ENCODE results near the gene DMGDH.

The DMGDH gene

DNA sequence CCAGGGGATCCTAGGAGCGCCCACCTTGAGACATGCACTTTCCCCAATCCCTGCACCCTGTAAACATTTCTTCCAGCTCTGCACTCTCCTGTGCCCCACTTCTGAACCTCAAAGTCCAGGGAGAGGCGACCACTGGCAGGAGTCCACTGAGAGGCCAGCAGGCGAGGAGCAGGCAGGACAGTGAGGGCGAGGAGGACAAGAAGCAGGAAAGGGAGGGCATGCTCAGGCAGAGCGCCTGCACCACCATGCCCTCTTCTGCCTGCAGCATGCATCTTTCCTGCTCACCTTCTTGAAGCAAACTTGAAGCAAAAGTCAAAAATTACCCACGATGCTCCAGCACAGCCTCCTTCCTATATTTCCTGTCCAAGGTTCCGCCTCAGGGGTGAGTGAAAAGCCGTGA, 94.4 kb downstream of the DMGDH start:
- Histone ChIP-seq H3K9me3 (ENCODE audit: control insufficient read depth, insufficient read depth, low read length) (no peaks in the 10 kb centered on the region), H3K4me3 (ENCODE audit: low read length) (no peak overlapping the region), H3K27ac (ENCODE audit: low read length) (no peak overlapping the region), H3K27me3 (ENCODE audit: control insufficient read depth, insufficient read depth, low read length) (no peaks in the 10 kb centered on the region), H3K36me3 (ENCODE audit: control insufficient read depth, insufficient read depth, low read length) (no peaks in the 10 kb centered on the region), H3K4me1 (ENCODE audit: control insufficient read depth, insufficient read depth, low read length) (no peaks in the 10 kb centered on the region)
- no peak for DNase-seq (ENCODE audit: low read depth, low spot score)
- no CpG with 5 or more reads among the region's 8 CpGs for WGBS (ENCODE audit: insufficient coverage, insufficient read length)

DNA sequence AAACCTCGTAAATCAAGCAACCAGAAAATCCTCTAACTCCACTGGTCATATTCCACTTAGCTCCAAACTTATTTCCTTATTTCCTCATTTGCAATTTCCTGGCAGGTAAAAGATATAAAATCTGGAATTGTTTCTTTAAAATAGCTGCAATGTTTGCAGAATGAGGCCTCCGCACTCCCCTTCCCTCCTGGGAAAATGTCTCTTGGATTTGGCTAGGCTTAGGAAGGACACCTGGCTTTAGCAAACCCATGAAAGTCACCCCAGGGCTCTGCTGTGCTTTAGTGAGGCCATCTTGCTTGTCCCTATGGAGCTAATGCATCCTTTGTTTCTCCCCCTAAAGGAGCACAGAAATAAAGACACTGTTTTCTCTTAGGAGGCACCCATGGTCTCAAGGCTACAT, 94.9 kb downstream of the DMGDH start:
- no peak for DNase-seq (ENCODE audit: low read depth, low spot score)
- Histone ChIP-seq H3K4me3 (ENCODE audit: low read length) (no peak overlapping the region), H3K4me1 (ENCODE audit: control insufficient read depth, insufficient read depth, low read length) (no peaks in the 10 kb centered on the region), H3K27me3 (ENCODE audit: control insufficient read depth, insufficient read depth, low read length) (no peaks in the 10 kb centered on the region), H3K36me3 (ENCODE audit: control insufficient read depth, insufficient read depth, low read length) (no peaks in the 10 kb centered on the region), H3K27ac (ENCODE audit: low read length) (no peak overlapping the region), H3K9me3 (ENCODE audit: control insufficient read depth, insufficient read depth, low read length) (no peaks in the 10 kb centered on the region)
- no CpG with 5 or more reads among the region's 2 CpGs for WGBS (ENCODE audit: insufficient coverage, insufficient read length)

DNA sequence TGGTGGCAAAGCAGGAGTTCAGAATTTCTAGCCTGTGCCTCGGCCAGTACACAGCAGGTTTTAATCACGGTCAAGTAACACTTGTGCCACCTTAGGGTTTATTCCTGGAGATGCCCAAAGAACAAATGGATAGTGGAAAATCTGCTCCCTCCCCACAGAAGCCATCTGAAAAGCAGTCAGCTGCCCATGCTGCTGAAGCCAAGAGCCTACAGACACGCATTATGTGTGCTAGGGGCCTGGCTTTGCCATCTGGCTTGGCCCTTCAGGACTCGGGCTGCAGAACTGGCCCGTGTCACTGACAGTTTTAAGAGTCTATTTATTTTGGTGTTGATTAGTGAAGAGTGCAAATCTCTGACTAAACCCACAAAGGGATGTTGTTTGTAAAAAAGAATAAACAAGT, 95.5 kb downstream of the DMGDH start:
- no peaks in the 10 kb centered on the region for H3K36me3 ChIP-seq (ENCODE audit: control insufficient read depth, insufficient read depth, low read length)
- H3K4me1 ChIP-seq (ENCODE audit: control insufficient read depth, insufficient read depth, low read length): no peaks in the 10 kb centered on the region
- no peaks in the 10 kb centered on the region for H3K27me3 ChIP-seq (ENCODE audit: control insufficient read depth, insufficient read depth, low read length)
- H3K27ac ChIP-seq (ENCODE audit: low read length): no peak overlapping the region
- H3K4me3 ChIP-seq (ENCODE audit: low read length): no peak overlapping the region
- WGBS (ENCODE audit: insufficient coverage, insufficient read length): no CpG with 5 or more reads among the region's 5 CpGs
- no peak for DNase-seq (ENCODE audit: low read depth, low spot score)
- no peaks in the 10 kb centered on the region for H3K9me3 ChIP-seq (ENCODE audit: control insufficient read depth, insufficient read depth, low read length)

DNA sequence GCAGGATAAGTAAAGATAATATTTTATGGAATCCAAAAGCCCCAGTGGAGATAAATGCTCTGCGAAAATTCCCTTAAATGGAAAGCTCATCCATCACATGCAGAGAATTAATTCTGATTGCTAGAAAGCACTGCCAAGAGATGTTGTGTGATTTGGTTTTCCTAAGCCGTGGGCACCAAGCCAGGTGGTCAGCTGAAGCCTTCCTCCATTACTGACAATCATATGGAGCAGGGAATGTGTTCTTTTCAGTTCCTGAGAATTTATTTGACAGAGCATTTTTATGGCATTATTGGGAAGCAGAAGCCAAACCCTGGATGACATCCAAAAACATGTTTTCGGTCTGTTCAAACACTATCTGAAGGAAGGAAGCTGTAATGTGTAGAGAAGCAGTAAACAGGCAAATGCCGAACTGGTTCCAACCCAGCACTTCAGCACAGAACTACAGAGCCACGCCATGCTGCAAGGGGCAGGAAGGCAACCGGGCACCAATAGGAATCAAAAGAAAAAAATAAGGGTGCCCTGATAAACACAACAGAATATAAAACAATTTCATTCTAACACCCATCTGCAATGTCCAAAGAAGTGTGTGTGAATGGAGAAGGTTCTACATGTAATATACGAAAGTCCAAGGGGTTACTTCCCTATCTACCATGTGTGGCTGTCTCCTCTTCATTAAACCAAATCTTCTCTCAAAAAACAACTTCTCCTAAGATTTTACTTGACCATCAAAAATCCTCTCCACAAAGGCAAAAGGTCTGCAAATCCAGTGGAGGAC, 96.6 kb downstream of the DMGDH start:
- Histone ChIP-seq H3K4me3 (ENCODE audit: low read length) (no peak overlapping the region), H3K27ac (ENCODE audit: low read length) (no peak overlapping the region), H3K4me1 (ENCODE audit: control insufficient read depth, insufficient read depth, low read length) (no peaks in the 10 kb centered on the region), H3K27me3 (ENCODE audit: control insufficient read depth, insufficient read depth, low read length) (no peaks in the 10 kb centered on the region), H3K9me3 (ENCODE audit: control insufficient read depth, insufficient read depth, low read length) (no peaks in the 10 kb centered on the region), H3K36me3 (ENCODE audit: control insufficient read depth, insufficient read depth, low read length) (no peaks in the 10 kb centered on the region)
- WGBS (ENCODE audit: insufficient coverage, insufficient read length): no CpG with 5 or more reads among the region's 7 CpGs
- DNase-seq (ENCODE audit: low read depth, low spot score): no peak

DNA sequence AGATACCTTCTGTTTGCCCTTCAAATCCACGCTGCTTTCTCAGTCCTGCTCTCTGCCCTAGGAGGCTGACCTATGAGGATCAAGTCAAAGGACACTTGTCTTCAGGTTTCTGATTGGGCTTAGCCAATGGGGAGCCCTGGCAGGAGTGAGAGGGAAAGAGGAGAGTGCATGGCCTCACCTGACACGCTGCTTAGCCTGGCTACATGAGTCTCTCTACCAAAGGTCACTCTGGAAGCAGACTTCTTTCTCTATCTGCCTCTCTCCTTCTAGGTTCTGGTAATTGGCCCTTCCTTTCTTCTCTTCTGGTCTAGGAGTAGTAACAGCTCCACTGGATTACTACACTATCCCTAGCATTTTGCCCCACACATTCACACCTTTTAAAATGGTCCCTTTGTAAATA, 97.5 kb downstream of the DMGDH start:
- Histone ChIP-seq H3K9me3 (ENCODE audit: control insufficient read depth, insufficient read depth, low read length) (no peaks in the 10 kb centered on the region), H3K27ac (ENCODE audit: low read length) (no peak overlapping the region), H3K4me3 (ENCODE audit: low read length) (no peak overlapping the region), H3K36me3 (ENCODE audit: control insufficient read depth, insufficient read depth, low read length) (no peaks in the 10 kb centered on the region), H3K4me1 (ENCODE audit: control insufficient read depth, insufficient read depth, low read length) (no peaks in the 10 kb centered on the region), H3K27me3 (ENCODE audit: control insufficient read depth, insufficient read depth, low read length) (no peaks in the 10 kb centered on the region)
- no CpG with 5 or more reads among the region's 2 CpGs for WGBS (ENCODE audit: insufficient coverage, insufficient read length)
- no peak for DNase-seq (ENCODE audit: low read depth, low spot score)

GRCh38 chr5:78968781-78969180, 100.7 kb downstream of the DMGDH start:
- no peak for DNase-seq (ENCODE audit: low read depth, low spot score)
- H3K9me3 ChIP-seq (ENCODE audit: control insufficient read depth, insufficient read depth, low read length): no peaks in the 10 kb centered on the region
- no peaks in the 10 kb centered on the region for H3K27me3 ChIP-seq (ENCODE audit: control insufficient read depth, insufficient read depth, low read length)
- H3K4me3 ChIP-seq (ENCODE audit: low read length): no peak overlapping the region
- H3K27ac ChIP-seq (ENCODE audit: low read length): no peak overlapping the region
- H3K36me3 ChIP-seq (ENCODE audit: control insufficient read depth, insufficient read depth, low read length): no peaks in the 10 kb centered on the region
- no peaks in the 10 kb centered on the region for H3K4me1 ChIP-seq (ENCODE audit: control insufficient read depth, insufficient read depth, low read length)
- no CpG with 5 or more reads among the region's 5 CpGs for WGBS (ENCODE audit: insufficient coverage, insufficient read length)

GRCh38 chr5:78964889-78965288, 104.6 kb downstream of the DMGDH start:
- no peak for DNase-seq (ENCODE audit: low read depth, low spot score)
- Histone ChIP-seq H3K4me3 (ENCODE audit: low read length) (no peak overlapping the region), H3K27ac (ENCODE audit: low read length) (no peak overlapping the region), H3K4me1 (ENCODE audit: control insufficient read depth, insufficient read depth, low read length) (no peaks in the 10 kb centered on the region), H3K27me3 (ENCODE audit: control insufficient read depth, insufficient read depth, low read length) (no peaks in the 10 kb centered on the region), H3K36me3 (ENCODE audit: control insufficient read depth, insufficient read depth, low read length) (no peaks in the 10 kb centered on the region), H3K9me3 (ENCODE audit: control insufficient read depth, insufficient read depth, low read length) (no peaks in the 10 kb centered on the region)
- no CpG with 5 or more reads among the region's 2 CpGs for WGBS (ENCODE audit: insufficient coverage, insufficient read length)

GRCh38 chr5:78961743-78962142, 107.7 kb downstream of the DMGDH start:
- no peaks in the 10 kb centered on the region for H3K4me1 ChIP-seq (ENCODE audit: control insufficient read depth, insufficient read depth, low read length)
- H3K4me3 ChIP-seq (ENCODE audit: low read length): no peak overlapping the region
- WGBS (ENCODE audit: insufficient coverage, insufficient read length): no CpG with 5 or more reads among the region's 1 CpG
- H3K27me3 ChIP-seq (ENCODE audit: control insufficient read depth, insufficient read depth, low read length): no peaks in the 10 kb centered on the region
- H3K9me3 ChIP-seq (ENCODE audit: control insufficient read depth, insufficient read depth, low read length): no peaks in the 10 kb centered on the region
- no peak overlapping the region for H3K27ac ChIP-seq (ENCODE audit: low read length)
- no peaks in the 10 kb centered on the region for H3K36me3 ChIP-seq (ENCODE audit: control insufficient read depth, insufficient read depth, low read length)
- no peak for DNase-seq (ENCODE audit: low read depth, low spot score)

- Histone ChIP-seq H3K27me3 (ENCODE audit: control insufficient read depth, insufficient read depth, low read length) (no peaks in the 10 kb centered on the region), H3K36me3 (ENCODE audit: control insufficient read depth, insufficient read depth, low read length) (no peaks in the 10 kb centered on the region), H3K27ac (ENCODE audit: low read length) (no peak overlapping the region), H3K4me1 (ENCODE audit: control insufficient read depth, insufficient read depth, low read length) (no peaks in the 10 kb centered on the region), H3K9me3 (ENCODE audit: control insufficient read depth, insufficient read depth, low read length) (no peaks in the 10 kb centered on the region), H3K4me3 (ENCODE audit: low read length) (no peak overlapping the region)
- no CpG with 5 or more reads among the region's 1 CpG for WGBS (ENCODE audit: insufficient coverage, insufficient read length)
- no peak for DNase-seq (ENCODE audit: low read depth, low spot score)
Measured at GRCh38 chr5:78959767-78960166, 109.7 kb downstream of the DMGDH start.

- Histone ChIP-seq H3K4me1 (ENCODE audit: control insufficient read depth, insufficient read depth, low read length) (no peaks in the 10 kb centered on the region), H3K27ac (ENCODE audit: low read length) (no peak overlapping the region), H3K9me3 (ENCODE audit: control insufficient read depth, insufficient read depth, low read length) (no peaks in the 10 kb centered on the region), H3K36me3 (ENCODE audit: control insufficient read depth, insufficient read depth, low read length) (no peaks in the 10 kb centered on the region), H3K4me3 (ENCODE audit: low read length) (no peak overlapping the region), H3K27me3 (ENCODE audit: control insufficient read depth, insufficient read depth, low read length) (no peaks in the 10 kb centered on the region)
- no CpG with 5 or more reads among the region's 3 CpGs for WGBS (ENCODE audit: insufficient coverage, insufficient read length)
- no peak for DNase-seq (ENCODE audit: low read depth, low spot score)
Measured at GRCh38 chr5:78958672-78959445, 110.6 kb downstream of the DMGDH start.
